HG02678 (cell line): ENCODE measurements around the gene DAZ3.
"Not testable (repeated sequence)": the region's sequence is repeated elsewhere in the genome, so short reads cannot be mapped to it uniquely, and the experiment has no call there.

ENCODE experiments used
- ATAC-seq: cut with Tn5 transposase; IDR thresholded peaks from one replicate; pipeline ENCODE4 v1.9.1; 2021; ENCODE audit warnings: mild to moderate bottlenecking, moderate library complexity; ENCODE audit not compliant: unreplicated experiment

The DAZ3 gene, protein sequence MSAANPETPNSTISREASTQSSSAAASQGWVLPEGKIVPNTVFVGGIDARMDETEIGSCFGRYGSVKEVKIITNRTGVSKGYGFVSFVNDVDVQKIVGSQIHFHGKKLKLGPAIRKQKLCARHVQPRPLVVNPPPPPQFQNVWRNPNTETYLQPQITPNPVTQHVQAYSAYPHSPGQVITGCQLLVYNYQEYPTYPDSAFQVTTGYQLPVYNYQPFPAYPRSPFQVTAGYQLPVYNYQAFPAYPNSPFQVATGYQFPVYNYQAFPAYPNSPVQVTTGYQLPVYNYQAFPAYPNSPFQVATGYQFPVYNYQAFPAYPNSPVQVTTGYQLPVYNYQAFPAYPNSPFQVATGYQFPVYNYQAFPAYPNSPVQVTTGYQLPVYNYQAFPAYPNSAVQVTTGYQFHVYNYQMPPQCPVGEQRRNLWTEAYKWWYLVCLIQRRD

DNA sequence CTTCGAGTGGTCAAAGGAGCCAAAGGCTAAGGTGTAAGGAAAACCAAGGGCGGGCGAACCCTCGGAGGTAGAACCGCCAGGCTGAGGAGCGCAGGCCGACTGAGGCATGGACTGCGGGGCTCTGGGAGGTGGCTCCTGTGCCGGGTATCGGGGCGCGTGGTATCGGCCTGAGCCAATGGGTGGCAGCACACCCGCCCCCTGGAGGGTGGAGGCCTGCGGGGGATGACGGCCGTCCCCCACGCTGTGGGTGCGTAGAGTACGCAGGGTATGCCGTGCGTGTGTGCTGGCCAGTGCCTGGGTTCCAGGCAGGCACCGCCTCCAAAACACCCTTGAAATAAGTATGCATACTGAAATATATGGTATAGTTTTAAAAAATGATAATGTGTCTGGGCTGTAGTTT is at the start of gene DAZ3:
Gene DAZ3 (minus strand): TSS at position 101 of the 400 bp plus-strand sequence. CDS start 208 bp downstream, outside the sequence.
- ATAC-seq, result not testable (repeated sequence)

DNA sequence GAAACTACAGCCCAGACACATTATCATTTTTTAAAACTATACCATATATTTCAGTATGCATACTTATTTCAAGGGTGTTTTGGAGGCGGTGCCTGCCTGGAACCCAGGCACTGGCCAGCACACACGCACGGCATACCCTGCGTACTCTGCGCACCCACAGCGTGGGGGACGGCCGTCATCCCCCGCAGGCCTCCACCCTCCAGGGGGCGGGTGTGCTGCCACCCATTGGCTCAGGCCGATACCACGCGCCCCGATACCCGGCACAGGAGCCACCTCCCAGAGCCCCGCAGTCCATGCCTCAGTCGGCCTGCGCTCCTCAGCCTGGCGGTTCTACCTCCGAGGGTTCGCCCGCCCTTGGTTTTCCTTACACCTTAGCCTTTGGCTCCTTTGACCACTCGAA is 20.4 kb upstream of the DAZ3 start, which contains the start of gene DAZ4:
Gene DAZ4 (plus strand): TSS at position 301 of the 400 bp plus-strand sequence. CDS start 208 bp downstream, outside the sequence.
- ATAC-seq, result not testable (repeated sequence)

DNA sequence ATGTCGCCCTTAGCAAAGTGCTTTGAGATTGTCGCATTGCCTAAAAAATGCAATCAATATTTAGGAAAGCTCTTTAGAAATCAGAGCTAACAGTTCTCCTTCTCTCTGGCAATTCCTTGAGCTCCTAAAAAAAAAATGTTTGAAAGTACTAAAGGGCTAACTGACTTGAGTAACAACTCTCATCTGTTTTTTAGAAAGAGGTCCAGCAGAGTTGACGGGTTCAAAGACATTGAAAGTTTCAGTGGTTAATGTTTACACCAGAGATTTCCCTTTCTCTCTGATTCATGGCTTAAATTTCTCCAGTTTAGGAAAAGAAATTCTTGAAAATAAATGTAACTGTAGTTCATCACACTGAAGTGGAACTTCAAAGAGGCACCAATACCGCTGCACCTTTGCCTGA is 11.9 kb upstream of the DAZ3 start:
- not testable (repeated sequence) for ATAC-seq

DNA sequence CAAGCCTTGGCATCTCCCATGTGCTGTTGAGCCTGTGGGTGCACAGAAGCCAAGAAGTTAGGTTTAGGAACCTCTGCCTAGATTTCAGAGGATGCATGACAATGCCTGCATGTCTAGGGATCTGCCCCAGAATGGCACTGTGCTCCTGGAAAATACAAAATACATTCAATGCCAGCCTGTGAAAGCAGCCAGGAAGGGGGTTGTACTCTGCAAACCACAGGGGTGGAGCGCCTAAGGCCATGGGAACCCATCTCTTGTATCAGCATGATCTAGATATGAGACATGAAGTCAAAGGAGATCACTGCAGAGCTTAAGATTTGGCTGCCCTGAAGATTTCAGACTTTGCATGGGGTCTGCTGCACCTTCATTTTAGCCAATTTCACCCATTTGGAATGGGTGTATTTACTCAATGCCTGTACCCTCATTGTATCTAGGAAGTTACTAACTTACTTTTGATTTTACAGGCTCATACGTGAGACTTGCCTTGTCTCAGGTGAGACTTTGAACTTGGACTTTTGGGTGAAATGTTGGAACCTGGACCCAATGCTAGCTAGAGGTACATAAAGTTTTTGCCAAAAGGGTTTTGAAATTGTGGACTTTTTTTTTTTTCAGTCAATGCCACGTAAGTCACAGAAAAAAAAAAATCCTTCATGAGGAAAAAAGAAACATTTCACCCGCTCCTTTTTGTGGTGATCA is 11.1 kb upstream of the DAZ3 start:
- ATAC-seq, result not testable (repeated sequence)

DNA sequence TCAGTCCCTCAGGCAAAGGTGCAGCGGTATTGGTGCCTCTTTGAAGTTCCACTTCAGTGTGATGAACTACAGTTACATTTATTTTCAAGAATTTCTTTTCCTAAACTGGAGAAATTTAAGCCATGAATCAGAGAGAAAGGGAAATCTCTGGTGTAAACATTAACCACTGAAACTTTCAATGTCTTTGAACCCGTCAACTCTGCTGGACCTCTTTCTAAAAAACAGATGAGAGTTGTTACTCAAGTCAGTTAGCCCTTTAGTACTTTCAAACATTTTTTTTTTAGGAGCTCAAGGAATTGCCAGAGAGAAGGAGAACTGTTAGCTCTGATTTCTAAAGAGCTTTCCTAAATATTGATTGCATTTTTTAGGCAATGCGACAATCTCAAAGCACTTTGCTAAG is 8.6 kb upstream of the DAZ3 start:
- ATAC-seq, result not testable (repeated sequence)
